Camera-type eye (tissue), 1 donor: ENCODE data around the gene SEC16B. TPM values are rescaled to one million over a fixed set of nuclear protein-coding genes. Genes with fewer than 3 reads are reported as not detected.

ENCODE experiments used
- total RNA-seq: library from RNA; depleted of rRNA; stranded (reverse); fragments of >200 nt; gene quantifications from one replicate; pipeline ENCODE4 v1.2.3, GENCODE V29; 2014

SEC16B gene, protein sequence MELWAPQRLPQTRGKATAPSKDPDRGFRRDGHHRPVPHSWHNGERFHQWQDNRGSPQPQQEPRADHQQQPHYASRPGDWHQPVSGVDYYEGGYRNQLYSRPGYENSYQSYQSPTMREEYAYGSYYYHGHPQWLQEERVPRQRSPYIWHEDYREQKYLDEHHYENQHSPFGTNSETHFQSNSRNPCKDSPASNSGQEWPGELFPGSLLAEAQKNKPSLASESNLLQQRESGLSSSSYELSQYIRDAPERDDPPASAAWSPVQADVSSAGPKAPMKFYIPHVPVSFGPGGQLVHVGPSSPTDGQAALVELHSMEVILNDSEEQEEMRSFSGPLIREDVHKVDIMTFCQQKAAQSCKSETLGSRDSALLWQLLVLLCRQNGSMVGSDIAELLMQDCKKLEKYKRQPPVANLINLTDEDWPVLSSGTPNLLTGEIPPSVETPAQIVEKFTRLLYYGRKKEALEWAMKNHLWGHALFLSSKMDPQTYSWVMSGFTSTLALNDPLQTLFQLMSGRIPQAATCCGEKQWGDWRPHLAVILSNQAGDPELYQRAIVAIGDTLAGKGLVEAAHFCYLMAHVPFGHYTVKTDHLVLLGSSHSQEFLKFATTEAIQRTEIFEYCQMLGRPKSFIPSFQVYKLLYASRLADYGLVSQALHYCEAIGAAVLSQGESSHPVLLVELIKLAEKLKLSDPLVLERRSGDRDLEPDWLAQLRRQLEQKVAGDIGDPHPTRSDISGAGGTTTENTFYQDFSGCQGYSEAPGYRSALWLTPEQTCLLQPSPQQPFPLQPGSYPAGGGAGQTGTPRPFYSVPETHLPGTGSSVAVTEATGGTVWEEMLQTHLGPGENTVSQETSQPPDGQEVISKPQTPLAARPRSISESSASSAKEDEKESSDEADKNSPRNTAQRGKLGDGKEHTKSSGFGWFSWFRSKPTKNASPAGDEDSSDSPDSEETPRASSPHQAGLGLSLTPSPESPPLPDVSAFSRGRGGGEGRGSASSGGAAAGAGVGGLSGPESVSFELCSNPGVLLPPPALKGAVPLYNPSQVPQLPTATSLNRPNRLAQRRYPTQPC
- 16.1 TPM for total RNA-seq

DNA sequence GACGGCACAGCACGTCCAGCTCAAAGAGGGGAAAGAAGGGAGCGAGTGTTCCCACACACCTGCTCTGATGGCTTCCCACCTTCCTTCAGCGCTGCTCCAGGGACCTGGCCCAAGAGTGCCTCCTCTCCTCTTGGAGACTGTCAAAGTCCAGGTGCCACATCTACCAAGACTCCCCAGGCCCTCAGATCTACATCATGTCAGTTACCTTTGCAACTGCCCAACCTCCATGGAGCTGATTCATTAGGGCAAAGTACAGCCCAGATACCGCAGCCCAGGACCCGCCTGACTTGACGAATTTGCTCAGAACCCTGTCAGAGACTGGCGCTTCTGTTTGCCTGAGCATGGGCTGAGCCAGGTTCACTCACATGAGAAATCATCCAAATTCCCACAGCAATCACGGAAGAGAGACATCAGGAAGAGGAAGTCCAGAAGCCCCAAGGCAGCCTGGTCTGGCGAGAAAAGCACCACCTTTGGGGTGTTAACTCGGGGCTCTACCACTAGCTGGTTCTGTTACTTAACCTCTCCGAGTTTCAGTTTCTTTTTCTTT, at the start of gene SEC16B:
Gene SEC16B (minus strand): TSS at position 234 of the 547 bp plus-strand sequence. CDS start 2,077 bp downstream, outside the sequence.

Other genes starting within 250 kb of the SEC16B start
- 51.6 TPM for gene RASAL2, start 124.0 kb upstream of the SEC16B start, total RNA-seq